Measurements from ENCODE around the gene DTX3L.

Gene DTX3L

GRCh38 chr3:122606330-122606729 lies 42.2 kb downstream of the DTX3L start:
- DNase-seq (ENCODE audit: low spot score), result no peak

- DNase-seq (ENCODE audit: low spot score), result no peak
These were observed 44.8 kb downstream of the DTX3L start for GRCh38 chr3:122608916-122609315.

GRCh38 chr3:122609798-122610559 lies 45.8 kb downstream of the DTX3L start:
- no peak for DNase-seq (ENCODE audit: low spot score)

- no peak for DNase-seq (ENCODE audit: low spot score)
These were observed 48.6 kb downstream of the DTX3L start for GRCh38 chr3:122612696-122613095.

GRCh38 chr3:122615303-122615702 lies 51.2 kb downstream of the DTX3L start:
- DNase-seq (ENCODE audit: low spot score), result no peak

- peak; percentile 11 for DNase-seq (ENCODE audit: low spot score)
These were observed 54.5 kb downstream of the DTX3L start for GRCh38 chr3:122618614-122619013.

- DNase-seq (ENCODE audit: low spot score), result no peak
These were observed 54.9 kb downstream of the DTX3L start for GRCh38 chr3:122619040-122619439.

GRCh38 chr3:122620399-122620798 lies 56.3 kb downstream of the DTX3L start:
- no peak for DNase-seq (ENCODE audit: low spot score)

GRCh38 chr3:122621112-122621511 lies 57.0 kb downstream of the DTX3L start:
- no peak for DNase-seq (ENCODE audit: low spot score)

- DNase-seq (ENCODE audit: low spot score), result no peak
These were observed 59.1 kb downstream of the DTX3L start for GRCh38 chr3:122623031-122623829.
